Amniotic stem cell (primary cell): Measurements from ENCODE around the gene CXCL10.
"Not testable (repeated sequence)": the region's sequence is repeated elsewhere in the genome, so short reads cannot be mapped to it uniquely, and the experiment has no call there.

ENCODE experiments used
- DNase-seq: peaks from one replicate; lab custom pipeline; 2025; lab: John Stamatoyannopoulos, UW

CXCL10 gene

DNA sequence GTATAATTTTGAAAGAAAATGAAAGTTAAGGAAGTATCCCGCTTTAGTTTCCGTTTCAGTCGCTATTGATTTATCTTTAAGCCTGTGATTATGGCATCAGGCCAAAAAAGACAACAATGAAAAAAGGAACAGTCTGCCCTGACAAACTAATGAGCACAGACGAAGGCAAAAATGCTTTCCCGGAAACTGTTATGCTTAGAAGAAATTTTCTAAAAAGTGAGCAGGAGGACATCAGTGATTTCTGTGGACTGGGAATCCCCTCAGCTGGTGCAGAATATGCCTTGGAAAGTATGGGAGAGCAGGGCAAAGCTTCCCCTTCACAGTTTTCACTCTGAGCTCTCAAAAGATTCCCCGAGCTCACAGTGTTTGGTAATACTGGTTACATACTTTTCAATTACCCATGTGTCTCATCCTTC is 5.1 kb upstream of the CXCL10 start:
- no peak for DNase-seq

GRCh38 chr4:76024065-76024464 is 768 bp upstream of the CXCL10 start:
- DNase-seq, result no peak

DNA sequence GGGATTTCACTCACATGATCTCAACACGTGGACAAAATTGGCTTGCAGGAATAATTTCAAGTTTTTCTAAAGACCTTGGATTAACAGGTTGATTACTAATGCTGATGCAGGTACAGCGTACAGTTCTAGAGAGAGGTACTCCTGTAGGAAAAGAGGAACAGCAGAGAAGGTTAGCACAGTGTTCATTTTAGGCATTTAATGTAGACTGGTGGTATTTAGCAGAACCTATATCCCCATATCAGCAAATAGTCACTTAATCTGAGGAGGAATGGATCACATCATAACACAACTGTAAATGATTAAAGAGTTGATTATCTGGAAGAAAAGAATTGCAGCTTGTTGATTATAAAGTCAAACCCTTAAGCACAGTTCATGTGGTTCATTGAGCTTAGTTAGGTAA is 620 bp downstream of the CXCL10 start:
- DNase-seq, result no peak

DNA sequence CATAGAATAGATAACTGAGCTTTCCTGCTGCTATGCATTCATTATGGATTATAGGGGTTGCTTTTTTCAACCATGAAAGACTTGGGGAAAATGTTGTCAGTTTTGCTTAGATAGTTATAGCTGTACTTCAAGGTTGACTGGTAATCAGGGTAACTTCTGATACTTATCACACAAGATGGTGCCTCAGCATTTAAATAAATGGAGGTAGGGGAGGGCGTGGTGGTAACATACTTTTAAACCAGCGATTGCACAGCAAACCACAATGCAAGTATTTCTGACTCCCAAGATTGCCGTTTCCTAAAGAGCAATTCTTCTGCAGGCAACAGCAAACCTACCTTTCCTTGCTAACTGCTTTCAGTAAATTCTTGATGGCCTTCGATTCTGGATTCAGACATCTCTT is 1.3 kb downstream of the CXCL10 start:
- no peak for DNase-seq

- DNase-seq, result no peak
Measured at GRCh38 chr4:76017056-76017686, 6.1 kb downstream of the CXCL10 start.

DNA sequence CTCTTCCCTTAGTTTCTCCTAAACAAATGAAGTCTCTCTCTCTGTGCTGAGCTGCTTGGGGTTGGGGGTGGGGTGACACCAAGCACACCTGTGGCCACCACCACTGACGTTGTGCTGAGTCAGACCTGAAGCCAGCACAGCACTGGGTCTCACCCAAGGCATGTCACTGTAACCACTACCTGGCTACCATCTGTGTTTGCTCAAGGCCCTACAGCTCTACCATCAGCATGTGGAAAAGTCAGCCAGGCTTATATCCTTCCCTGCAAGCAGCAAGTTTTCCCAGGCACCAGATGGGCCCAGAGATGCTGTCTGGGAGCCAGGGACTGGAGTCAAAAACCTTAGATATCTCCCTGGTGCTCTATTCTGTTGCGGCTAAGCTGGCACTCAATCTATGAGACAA is 6.9 kb downstream of the CXCL10 start:
- no peak for DNase-seq

DNA sequence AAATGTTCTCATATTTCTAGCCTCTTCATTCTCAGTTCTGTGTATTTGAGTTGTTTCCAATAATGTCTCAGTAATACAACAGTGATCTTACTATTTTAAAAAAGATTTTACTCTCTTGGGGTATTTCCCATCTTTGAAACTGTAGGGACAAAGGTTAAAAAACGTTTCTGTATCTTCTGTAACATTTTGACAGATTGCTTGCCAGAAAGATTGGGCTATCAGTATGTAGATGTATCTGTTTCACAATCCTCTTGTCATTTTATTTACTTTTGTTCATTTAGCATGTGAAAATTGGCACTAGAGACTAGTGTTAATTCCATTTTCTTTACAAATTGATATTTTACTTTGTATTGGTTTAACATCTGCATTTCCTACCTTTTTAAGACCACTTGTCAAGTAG is 9.8 kb downstream of the CXCL10 start:
- no peak for DNase-seq

DNA sequence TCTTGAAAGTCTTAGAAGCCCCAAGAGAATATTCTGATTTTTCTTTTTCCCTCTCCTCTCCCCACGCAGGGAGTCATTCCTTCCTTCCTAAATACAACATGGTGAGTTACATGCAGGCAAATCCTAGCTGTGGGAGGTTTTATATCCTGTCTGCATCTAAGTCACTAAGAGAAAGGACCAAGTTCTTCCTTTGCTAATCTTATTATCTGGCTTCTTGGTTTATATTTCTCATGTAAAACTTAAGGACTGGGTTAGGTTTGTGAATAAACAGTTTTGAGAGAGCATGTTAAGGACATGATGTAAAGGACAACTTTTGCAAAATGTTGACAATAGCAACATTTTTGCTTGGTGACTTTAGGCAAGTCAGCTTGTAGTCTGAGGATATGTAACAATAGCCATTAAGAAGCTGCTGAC is 10.9 kb downstream of the CXCL10 start:
- no peak for DNase-seq

DNA sequence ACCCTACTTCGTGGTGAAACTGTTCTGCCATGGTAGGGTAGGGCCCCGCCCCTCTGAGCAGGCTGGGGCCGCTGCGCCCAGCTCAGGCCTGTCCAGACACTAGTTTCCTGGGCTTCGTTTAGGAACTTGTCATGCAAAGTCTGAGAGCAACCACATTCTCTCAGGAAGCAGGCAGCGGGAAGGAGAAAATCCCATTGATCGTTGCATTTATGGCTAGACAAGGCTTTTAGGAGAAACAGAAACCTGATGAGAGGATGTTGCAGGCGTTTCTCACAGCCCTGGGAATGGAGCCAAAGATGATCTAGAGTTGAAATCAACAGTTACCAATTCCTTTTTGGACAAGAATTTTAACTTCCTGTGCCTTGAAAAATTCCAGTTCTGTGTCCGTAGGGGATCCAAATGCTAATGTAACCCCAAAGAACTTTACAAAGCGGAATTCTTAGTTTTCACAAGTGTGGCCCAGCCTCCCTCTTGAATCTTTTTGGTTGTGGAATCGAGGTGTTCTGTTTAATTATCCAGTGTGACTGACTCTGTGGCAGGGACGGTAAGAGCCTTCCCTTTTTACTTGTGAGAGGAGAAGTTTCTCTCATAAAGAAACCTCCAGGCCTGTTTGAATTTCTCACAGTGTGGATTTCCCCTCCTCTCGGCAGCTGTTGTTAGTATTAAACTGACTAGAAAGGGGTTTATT is 11.5 kb downstream of the CXCL10 start:
- DNase-seq, result peak; percentile 17

DNA sequence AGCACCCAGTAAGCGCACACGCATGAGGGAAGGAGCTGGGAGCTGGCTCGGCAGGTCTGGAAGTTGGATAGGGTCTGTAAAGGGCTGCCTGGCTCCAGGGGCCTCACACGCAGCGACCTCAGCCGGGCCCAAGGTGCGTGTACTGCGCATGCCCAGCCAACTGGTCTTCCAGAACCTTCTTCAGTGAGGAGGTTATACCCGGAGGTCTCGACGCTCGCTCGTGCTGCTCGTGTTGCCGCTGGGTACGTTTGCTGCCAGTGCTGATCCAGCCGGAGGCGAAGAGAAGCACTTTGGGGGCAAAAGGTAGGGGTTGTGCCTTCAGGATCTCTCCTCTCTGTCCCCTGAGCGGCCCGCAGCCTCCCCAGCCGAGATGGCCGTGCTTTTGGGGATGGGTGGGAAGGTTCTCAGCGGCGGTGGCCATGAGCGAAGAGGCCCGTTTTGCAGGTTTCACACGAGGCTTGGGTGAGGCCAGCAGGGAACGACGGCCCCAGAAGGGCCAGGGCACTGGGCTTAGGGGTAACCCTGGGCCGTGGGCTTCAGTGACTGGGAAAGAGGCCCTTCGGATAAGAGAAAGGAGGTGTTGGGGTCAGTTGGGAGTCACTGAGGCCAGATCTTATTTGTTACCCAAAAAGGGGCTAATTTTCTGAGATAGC is 12.2 kb downstream of the CXCL10 start:
- no peak for DNase-seq

GRCh38 chr4:76010576-76010975 is 12.7 kb downstream of the CXCL10 start:
- DNase-seq, result no peak

GRCh38 chr4:76009311-76009710 is 14.0 kb downstream of the CXCL10 start:
- no peak for DNase-seq

GRCh38 chr4:76007089-76007862 is 16.0 kb downstream of the CXCL10 start, which contains the start of gene CXCL9:
Gene CXCL9, minus strand, starts transcription at chr4:76007509. Its CDS starts 60 bp downstream, at chr4:76007449.
- no peak for DNase-seq

DNA sequence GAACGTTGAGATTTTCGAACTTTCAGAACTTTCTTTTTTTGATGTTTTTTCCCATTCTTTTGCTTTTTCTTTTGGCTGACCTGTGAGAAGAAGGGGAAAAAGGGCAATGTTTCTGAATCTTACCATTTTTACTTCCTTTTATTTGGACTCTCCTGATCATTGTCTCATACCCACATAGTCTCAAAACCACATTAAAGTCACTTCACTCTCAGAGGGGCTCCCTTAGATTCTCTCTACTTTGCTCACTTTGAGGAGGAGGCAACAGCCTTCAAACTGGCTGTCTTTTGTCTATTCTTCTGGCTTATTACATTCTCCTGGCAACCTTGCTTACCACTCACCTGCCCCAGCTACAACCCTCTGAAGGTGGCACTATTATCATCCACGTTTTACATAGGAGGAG is 19.7 kb downstream of the CXCL10 start:
- DNase-seq, result no peak

DNA sequence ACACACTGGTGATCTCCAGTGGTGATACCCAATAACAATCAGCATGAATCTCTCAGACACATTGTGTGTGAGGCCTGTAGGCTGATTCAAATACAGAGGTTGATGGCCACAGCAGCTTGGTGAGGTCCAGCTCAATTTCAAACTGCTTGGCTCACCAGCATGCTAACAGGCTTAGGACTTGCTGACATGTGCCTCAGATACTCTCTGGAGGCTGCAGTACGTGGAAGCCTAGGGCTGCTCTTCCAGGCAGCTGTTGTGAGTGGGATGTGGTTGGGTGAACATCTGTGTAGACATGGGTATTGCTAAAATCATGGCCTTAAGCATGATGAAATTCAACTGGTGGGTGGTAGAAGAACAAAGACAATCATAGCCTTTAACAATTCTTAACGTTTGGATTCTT is 20.3 kb downstream of the CXCL10 start:
- DNase-seq, result no peak

DNA sequence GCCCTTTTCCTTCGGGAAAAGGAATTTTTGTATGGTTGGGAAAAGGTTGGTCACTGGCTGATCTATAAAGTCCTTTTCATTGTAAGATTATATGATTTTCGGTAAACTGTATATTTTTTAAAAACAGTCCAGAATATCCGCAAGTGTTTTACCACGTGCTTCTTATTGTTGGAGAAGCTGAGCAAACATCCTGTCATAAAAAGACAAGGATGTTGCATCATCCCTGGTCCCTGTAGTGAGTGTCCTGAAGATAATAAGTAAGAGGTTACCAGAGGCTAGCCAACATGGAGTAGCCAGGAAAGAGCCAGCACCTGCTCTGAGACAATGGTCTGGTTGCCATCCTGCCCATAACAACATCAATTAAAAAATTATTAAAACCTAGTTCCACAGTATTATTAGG is 21.1 kb downstream of the CXCL10 start:
- no peak for DNase-seq

DNA sequence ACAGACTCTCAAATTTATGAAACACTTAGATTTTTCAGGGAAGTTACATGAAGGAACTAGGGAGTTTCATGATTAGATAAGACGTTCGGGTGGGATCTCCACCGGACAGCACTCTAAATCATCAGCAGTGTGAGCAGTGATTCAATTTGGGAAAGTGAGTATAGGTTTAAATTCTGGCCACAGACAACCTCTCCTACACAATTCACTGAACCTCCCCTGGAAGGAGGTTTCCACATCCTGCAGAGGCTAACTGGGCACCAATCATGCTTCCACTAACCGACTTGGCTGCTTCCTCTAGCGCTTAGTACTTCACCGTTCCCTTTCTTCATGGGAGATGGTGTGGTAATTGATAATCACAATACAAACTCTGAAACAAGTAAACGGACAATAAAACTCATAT is 21.6 kb downstream of the CXCL10 start:
- no peak for DNase-seq

DNA sequence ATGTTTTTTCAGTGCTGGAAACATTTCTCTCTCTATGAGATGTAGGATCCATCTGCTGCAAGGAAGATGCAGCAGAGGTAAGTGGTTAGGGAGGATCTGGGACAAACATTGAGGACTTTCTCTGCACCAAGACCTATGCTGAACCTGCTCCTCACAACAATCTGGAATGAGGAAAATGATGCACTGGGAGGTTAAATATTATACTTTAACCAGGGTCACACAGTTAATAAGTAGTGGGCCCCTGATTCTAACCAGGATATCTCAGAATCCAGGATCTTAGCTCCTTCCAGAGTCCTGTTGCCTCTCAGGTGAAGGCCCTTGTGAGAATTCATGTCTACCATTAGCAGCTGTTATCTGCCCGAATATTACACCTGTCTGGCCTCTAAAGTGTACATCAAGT is 23.0 kb downstream of the CXCL10 start:
- no peak for DNase-seq

DNA sequence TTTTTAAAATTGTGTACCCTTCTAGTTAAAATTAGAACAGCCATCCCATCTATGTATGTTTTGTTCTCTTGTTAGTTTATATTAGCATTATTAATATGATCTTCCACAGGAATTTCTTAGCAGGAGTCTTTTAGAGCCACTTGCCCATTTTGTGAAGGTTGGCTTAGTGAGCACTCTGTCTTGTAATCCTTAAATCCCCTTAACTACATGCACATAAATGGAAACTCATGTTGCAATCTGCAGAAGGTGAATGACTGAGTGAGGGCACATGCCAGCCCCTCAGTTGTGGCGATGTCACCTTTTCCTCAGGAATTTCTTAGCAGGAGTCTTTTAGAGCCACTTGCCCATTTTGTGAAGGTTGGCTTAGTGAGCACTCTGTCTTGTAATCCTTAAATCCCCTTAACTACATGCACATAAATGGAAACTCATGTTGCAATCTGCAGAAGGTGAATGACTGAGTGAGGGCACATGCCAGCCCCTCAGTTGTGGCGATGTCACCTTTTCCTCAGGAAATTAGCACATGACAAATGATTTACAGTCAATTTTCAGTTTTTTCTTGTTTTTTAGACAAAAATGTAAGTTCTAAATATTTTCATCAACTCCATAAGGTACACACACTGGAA is 24.7 kb downstream of the CXCL10 start:
- DNase-seq, result not testable (repeated sequence)

DNA sequence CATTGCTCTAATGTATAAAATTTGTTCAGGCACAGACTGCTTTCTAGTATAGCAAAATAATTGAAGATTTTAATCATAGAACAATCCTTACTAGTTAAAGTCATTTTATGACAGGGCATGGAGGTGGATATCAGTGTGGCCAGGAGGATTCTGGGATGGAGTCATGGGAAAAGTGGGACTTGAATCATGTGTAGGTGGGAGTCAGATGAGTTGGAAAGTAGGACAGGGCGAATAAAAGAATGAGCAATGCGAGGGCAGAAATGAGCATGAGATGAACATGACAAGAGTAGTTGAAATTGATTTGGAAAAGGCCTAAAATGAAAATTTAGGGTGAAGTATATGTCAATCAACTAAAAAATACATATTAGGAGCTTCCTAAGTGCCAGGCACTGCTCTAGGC is 25.4 kb downstream of the CXCL10 start:
- DNase-seq, result no peak

GRCh38 chr4:75997081-75997480 is 26.2 kb downstream of the CXCL10 start:
- DNase-seq, result no peak

DNA sequence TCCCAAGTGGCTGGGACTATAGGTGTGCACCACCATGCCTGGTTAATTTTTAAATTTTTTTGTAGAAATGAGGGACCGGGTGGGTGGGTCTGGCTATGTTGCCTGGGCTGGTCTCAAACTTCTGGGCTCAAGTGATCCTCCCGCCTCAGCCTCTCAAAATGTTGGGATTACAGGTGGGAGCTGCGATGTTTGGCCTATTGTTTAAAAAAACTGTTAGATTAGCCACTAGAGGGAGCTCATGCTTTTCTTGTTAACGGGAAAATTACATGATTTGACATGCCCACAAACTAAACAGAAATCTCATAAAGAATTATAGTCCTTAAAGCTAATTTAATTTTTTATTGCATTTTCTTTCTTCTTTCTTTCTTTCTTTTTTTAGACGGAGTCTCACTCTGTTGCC is 27.6 kb downstream of the CXCL10 start:
- DNase-seq, result peak; percentile 57
